ENCODE data around the gene PXYLP1.

PXYLP1 gene

DNA sequence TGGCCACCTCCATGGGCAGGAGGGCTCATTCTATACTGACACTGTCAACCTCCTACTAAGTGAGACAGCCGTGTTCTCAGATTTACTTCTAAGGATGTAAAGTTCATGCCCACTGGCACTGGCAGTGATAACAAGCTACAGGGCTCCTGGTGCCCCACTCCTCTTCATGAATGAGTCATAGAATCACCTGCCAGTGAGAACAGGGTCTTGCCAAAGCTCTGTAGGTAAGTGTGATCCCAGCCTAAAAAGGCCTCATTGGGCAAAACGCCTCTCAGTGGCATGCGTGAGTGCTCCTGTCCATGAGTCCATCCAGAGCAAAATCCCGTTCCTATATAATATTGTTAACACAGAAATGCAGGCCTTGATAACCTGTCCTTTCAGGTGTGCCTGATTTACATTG is 17.4 kb downstream of the PXYLP1 start:
- no peak for DNase-seq (ENCODE audit: low read depth)

DNA sequence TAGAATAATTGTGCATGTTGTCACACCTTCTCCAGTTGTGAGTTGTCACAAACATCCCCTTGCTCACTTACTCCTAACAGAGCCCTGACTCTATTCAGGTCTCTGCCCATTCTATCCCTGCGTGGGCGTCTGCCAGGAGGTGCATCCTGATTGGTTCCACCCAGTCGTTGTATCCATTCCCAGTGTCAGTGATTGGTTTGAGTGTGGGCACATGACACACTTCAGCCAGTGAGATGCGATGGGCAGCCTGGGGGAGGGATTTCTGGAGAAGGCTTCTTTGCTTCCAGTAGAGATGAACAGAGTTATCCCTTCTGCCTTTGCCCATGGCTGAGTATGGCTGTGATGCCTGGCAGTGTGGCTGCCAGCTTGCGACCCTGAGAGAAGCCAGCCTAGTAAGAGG is 18.7 kb downstream of the PXYLP1 start:
- DNase-seq (ENCODE audit: low read depth) = no peak

DNA sequence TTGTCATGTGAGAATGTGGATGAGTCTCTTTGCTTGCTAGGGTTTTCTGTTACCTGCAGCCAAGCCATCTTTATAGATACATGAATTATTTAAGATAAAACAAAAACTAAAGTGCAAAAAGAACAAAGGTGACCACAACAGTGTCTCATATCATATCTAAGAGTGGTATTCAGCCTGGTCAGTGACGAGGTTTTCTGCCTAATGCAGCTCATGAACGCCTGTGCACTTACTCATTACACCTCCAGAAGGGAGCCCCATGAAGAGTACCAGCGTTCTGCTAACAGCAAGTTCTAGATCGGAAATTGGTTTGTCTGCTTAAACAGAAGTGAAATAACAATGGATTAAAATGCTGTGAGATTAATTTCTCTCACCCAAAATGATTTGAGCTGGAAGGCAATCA is 19.2 kb downstream of the PXYLP1 start:
- no peak for DNase-seq (ENCODE audit: low read depth)

DNA sequence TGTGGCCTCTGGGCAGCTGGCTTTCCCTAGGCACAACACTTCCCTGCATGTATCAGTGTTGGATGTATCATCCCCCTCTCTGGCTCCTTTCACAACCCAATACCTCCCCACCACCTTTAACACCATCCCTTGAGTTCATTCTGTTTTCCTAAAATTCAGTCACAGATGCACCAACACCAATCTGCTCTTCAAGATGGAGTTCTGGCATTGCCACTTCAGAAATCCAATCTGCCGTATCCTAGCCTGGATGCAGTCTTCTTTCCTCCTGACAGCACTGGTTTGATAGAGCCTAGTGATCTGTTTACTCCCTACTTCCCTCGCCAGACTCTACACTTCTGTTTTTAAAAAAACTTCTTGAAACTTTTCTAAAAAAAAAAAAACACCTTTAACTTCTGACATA is 21.7 kb downstream of the PXYLP1 start:
- no peak for DNase-seq (ENCODE audit: low read depth)

DNA sequence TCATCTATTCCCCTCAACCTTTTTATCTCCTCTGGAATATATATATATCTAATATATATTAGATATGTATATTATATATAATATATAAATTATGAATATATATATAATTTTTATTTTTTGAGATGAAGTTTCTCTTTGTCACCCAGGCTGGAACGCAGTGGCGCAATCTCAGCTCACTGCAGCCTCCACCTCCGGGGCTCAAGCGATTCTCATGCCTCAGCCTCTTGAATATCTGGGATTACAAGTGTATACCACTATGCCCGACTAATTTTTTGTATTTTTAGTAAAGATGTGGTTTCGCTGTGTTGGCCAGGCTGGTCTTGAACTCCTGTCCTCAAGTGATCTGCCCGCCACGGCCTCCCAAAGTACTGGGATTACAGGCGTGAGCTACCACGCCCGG is 22.2 kb downstream of the PXYLP1 start:
- no peak for DNase-seq (ENCODE audit: low read depth)

DNA sequence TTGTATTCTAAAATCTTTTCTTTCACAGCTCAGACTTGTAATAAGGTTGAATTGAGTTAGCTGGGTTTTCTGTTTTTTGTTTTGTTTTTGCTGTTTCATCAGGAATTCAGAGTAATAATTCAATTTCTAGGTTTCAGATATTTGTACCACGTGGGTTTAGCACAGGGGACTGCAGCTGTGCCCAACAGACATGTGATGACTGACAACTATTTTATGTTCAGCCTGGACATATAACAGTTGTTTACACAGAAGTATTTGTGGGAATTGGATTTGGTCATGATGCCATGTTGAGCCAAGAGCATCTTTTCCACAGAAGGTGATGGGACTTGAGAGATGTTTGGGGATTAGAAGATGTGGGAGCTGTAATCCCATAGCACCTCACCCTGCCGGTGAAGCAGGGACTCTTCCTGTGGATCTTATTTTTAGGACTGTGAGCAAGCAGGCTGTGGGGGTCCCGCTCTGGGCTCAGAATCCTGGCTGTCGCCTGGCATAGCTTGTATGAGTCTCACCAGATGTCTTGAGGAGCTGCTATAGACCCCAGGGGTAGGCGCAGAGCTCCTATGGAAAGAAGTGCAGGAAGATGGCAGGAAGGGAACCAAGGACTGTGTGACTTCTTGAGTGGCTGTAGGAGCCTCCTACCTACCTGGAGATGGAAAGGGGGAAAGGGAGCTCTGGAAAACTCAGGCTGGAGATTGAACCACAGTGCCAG is 23.7 kb downstream of the PXYLP1 start:
- DNase-seq (ENCODE audit: low read depth) = no peak

DNA sequence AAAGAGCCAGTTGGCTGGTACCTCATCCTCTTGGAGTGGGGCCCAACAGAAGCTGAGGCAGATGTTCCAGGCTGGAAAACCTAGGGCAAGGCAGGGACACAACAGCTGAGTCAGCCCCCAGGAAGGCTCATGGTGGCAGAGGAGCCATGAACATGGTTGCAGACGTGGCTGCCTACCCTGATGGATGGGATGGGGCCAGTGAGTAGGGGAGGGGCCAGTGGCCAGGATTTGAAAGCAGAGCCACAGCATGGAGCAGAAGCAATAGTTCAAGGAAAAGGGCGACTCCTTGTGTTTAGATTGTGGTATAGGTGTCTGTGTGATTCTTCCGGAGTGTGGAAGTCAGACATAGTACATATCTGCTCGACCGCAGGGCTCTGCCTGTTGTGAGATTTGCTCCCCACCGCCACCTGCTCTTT is 24.2 kb downstream of the PXYLP1 start:
- peak; percentile 10 for DNase-seq (ENCODE audit: low read depth)

DNA sequence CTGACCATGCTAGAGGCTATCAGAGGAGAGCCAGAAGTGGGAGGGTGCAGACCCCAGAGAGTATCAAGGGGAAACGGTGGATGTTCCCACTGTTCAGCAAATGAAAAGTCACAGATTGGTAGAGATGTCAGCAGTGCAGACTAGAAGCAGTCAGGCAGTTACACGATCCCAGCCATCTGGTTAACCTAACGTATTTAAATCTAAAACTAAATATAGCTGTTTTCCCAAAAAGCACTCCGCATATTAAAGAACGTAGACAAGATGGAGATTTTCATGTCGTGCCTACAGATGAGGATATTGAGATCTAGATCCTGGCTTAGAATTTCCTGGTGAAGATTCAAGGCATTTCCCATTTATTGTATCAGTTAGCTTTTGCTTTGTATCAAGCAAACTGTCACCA is 25.2 kb downstream of the PXYLP1 start:
- no peak for DNase-seq (ENCODE audit: low read depth)

DNA sequence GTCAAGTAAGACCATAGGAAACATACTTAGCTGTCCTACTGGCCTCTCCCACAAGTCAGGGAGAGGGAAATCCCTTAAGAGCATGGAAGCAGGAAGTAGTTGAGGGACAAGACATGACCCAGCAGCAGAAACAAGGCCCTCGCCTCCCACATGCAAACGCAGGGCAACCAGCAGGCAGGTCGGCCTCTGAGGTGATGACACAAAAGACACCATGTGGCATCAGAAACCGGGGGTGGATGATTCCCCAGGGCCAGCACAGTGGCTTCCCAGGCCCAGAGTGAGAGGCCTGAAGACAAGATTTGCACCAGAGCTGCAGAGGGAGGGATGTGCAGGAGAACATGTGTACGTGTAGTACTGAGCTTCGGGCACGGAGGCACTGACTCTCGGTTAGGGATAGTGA is 26.3 kb downstream of the PXYLP1 start:
- DNase-seq (ENCODE audit: low read depth) = no peak

DNA sequence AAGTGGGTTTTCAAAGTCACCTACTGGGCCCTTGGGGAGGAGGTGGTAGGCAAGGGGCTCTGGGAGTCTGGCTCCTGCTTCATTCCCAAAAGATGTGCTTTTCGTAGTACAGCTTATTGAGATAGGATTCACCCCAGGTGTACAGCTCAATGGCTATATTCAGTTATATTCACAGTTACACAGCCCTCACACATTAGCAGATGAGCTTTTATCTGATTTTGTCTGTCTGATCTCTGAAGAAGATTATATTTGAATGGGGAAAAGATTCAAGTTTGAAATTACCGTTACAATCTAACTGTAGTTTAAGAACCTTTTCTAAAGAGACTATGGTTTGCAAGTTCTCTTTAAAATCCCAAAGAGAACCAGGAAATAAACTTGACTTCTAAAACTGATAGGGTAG is 27.3 kb downstream of the PXYLP1 start:
- DNase-seq (ENCODE audit: low read depth) = no peak

DNA sequence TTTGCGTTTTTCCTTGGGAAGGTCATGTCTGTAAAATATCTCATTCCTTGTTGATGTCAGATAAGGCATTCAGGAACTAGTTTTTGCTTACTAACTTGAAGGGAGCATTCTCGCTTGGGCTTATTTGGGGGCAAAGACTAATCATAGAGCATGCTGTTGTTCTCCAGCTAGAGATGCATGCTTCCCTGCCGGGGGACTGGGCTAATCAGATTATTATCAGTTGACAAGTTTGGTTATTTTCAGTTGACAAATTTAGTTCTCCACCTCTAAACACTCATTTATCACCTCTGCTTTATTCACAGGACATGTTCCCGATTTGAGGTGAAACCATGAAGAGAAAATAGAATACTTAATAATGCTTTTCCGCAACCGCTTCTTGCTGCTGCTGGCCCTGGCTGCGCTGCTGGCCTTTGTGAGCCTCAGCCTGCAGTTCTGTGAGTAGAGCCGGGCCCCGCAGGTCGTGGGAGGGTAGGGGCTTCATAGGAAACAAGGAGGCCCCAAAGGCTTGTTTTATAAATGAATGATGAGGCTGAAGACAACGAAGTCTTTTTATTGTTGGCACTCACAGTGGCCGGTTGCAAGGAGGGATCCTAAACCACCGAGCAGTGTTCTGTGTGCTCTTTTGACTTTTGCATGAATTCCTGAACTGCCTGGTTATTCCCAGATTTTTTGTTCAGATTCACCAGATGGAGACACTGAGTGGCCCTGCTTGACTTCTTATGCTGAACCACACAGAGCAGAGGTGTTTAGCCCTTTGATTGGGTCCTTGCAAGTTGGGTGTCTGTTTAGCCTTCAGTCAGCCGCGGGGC is 28.4 kb downstream of the PXYLP1 start:
- DNase-seq (ENCODE audit: low read depth) = no peak

DNA sequence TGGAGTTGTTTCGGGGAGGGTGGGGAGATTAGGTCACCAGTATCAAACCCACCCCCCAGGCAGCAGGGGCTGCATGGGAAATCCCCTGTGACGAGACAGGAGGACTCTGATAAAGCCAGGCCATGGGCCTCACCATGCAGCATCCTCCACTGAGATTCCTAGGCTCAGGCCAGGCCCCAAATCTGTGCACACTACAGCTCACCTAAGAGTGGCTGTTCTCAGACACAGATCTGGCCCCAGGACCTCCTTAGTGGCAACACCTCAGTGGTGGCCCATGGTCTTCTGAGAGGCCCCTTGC is 29.0 kb downstream of the PXYLP1 start:
- no peak for DNase-seq (ENCODE audit: low read depth)

DNA sequence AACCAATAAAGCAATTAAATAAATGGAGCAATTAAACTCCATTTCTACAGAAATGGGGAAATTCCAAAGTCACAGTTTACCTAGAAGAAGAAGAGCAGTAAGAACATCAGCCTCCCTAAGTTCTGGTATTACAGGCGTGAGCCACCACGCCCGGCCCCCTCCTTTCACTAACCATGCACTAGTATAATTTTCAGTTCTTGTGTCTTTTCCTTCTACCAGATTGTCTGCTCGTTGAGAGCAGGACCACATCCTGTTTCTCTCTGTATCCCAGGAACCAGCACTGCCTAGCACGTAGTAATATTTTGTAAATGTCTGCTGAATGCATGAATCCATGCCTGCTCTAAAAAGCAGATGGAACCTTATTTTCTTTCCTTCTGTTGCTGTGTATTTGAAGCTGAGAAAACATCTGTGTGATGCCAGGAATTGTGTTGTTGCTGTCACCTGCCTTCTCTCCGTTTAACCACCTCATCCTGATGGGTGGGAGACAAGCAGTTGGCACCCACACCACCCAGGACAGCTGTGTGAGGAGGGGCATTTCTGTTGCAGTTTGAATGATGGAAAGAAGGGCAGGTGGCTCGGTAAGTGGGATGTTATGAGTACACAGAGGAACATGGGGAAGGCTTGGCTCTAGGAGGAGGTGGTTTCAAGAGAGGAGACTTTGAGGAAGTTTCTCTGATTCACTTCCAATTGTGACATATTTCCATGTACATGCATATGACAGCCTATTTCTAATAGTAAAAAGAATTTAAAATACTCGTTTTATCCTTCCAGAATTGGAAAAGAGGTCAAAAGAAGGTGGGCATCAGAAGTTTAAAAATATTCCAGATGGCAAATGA is 30.1 kb downstream of the PXYLP1 start:
- DNase-seq (ENCODE audit: low read depth) = no peak

DNA sequence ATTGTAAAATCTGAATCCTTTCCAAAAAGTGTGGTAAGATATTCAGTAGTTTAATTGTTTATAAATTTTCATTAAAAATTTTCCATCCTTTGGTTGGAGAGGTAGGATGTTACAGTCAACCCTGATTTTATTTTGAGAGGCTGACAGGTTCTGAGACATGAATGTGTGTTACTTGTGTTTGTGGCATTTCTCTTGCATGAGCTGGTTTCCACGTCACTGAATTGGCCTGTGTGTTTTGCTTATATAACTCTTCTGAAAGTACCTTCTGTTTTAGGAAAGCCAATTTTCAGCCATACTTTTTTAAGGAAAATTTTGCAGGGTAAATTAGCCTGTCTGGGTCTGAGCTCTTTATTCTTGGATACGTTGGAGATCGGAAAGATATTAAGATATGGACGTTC is 30.7 kb downstream of the PXYLP1 start:
- DNase-seq (ENCODE audit: low read depth) = peak; percentile 17

DNA sequence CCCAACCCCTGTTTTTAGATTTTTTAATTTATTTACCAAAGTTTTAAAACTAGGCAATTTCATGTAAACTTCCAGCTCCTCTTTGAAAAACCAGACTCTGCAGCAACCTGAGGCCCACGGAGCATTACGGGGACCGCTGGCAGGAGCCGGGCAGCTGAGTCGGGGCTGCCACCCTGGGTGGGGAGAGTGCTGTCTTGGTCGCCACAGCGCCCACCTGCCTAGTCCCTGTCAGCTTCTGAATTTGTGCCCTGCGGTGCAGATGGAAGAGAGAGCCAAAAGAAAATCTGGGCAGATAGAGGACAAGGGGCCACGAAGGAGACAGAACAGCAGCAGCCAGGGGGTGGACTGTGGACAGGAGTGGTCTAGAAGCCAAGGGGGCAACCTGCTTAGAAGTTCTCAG is 34.6 kb downstream of the PXYLP1 start:
- no peak for DNase-seq (ENCODE audit: low read depth)

DNA sequence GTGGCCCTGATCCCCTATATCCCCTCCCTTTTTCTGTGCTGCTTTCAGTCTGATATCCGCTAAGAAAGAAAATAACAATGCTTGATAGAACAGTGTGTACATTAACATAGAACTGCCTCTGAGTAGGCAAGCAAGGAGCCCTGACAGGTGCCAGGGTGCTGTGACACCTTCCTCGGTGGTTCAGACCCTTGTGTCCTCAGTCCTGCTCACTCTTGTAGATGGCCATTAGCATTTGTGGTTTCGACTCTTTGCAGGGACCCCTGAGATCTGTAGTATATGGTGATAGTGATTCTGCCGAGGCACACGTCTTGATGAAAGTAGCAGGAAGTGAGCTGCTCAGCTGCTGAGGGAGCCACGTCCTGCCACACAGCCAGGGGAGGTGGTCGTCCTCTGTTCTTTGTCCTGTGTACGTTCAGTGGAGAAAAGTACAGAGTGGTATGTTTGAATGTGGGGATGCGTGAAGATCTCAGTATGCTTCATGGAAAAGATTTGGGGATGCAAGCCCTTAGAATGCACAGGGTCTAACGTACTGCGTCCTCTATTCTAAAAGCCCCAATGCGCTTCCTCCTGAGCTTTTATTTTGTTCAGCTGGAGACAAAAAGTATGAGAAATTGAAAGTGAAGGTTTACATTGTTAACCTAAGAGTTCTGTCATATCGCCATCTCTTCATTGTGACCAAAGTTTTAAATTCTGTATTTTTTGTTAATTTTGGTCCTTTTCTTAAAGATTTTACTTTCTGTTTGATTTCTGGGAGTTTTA is 35.4 kb downstream of the PXYLP1 start:
- DNase-seq (ENCODE audit: low read depth) = no peak

DNA sequence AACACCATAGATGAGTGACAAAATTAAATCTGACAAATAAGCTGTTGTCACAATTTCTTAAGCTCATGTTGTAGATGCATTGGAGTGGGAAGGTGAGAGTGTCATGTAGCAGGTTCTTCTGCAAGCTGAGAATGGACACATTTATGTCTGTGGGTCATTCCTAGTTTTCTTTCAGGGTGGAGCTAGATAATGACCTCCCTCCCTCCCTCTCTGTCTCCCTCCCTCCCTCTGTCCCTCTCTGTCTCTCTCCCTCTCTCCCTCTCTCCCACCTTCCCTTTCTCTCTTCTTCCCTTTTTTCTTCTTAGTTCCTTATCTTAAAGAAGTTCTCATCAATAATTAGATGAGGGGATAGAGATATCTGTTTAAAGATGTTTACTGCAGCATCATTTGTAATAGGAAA is 36.0 kb downstream of the PXYLP1 start:
- no peak for DNase-seq (ENCODE audit: low read depth)

DNA sequence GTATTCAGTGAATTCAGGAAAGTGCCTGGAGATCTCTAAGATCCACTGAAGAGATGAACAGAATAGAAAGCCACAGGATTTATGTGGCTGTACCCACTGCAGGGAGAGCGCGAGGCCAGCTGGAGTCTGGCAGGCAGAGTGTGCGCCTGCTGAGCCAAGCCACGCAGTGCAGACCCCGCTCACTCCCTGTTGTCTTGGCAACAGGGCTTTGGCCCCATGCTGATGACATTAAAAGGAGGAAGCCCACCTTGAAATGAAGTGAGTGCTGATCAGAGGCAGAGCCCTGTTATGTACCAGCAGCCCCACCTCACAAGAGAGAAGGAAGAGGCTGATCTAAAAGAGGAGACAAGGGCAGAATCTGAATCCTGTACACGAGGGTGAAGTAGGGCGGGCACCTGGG is 36.7 kb downstream of the PXYLP1 start:
- DNase-seq (ENCODE audit: low read depth) = no peak

DNA sequence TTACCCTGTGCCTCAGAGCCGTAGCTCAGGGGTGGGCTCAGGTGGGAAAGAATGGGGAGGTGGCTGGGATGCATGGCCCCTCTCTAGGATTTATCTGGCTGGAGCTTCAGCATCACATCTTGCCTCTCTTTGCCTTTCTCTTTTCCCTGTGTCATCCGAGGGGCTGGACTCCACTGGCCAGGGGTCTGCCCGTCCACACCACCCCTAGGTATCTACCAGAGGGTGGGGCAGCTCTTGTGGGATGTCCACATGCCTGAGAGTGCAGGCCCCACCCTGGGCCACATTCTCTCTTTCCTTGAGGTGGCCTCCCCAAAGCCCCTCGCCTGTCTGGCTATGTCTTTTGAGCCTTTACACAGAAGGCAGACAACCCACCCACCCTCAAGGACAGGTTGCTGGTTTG is 37.2 kb downstream of the PXYLP1 start:
- DNase-seq (ENCODE audit: low read depth) = no peak

DNA sequence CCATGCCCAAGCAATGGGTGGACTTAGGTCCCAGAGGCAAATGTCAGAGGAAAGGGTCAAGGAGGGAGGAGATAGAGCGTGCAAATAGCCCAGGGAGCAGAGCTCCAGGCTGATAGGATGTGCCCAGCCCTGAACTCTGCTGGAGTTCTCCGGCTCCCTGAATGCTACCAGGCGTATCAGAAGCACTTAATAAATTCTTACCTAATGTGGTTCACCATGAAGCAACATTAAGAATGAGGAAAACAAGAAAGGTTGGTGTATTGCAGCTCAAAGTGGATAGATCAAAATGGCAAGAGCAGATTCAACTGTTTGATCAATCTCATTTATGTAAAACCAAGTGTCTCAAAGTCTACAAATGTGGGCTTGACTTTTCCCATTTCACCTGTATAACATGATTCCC is 38.3 kb downstream of the PXYLP1 start:
- DNase-seq (ENCODE audit: low read depth) = no peak

DNA sequence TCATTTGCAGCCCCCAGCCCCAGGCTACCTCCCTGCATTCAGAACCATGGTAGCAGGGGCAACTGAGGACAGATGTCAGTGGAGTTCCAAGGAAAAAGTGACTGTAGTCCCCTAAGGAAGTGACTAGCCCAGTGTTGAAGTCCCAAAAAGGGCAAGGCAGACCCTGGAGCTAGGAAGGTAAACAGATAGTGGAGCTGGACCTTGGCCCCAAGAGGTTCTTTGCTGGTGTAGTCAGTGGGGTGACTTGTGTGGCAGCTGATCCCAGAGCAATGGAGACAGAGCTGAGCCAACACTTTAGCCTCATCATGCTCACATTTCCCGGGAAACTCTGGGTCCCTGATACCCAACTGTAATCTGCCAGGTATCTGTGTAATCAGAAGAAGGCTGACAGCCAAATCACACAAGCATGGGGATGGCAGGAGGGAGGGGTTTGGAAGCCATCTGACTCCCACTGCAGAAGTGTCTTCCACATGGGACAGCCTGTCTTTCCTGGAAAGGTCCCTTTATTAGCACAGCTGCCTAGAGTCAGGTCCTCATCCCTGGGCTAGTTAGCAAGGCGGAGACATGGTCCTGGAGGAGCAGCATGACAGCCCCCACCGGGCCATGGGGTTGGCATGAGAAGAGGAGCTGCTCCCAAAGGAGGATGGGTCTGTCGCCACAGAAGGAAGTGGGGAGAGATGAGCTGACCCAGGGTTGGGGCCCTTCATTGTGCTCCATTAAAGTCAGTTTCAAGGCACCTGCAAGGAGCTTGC is 39.8 kb downstream of the PXYLP1 start:
- DNase-seq (ENCODE audit: low read depth) = no peak
